Stimulated activated CD8-positive, alpha-beta memory T cell treated with anti-CD3 and anti-CD28 coated beads, Interleukin-2, amount 100 ng/mL, for 1 hour (primary cell): ENCODE measurements around the gene PTGDR.

ENCODE experiments used
- DNase-seq, 2 donors: peaks; one replicate each; pipeline ENCODE4 v3.0.0-alpha.2; 2020; ENCODE audit warnings: low read depth in 2 of 2

PTGDR gene

GRCh38 chr14:52267501-52268278 lies at the start of gene PTGDR:
Gene PTGDR, plus strand, starts transcription at chr14:52267698. Its CDS starts 117 bp downstream, at chr14:52267815.
- DNase-seq, result peak; percentile 24 to 35

- DNase-seq, result no peak
Measured at GRCh38 chr14:52219488-52220084, 47.9 kb upstream of the PTGDR start.

GRCh38 chr14:52220924-52221811 lies 46.3 kb upstream of the PTGDR start:
- no peak for DNase-seq

GRCh38 chr14:52222901-52223300 lies 44.6 kb upstream of the PTGDR start:
- DNase-seq, result no peak

- no peak for DNase-seq
Measured at GRCh38 chr14:52227619-52228222, 39.8 kb upstream of the PTGDR start.

- DNase-seq, result no peak
Measured at GRCh38 chr14:52233693-52234092, 33.8 kb upstream of the PTGDR start.

- no peak for DNase-seq
Measured at GRCh38 chr14:52235434-52235833, 32.1 kb upstream of the PTGDR start.

GRCh38 chr14:52235866-52236510 lies 31.5 kb upstream of the PTGDR start:
- no peak for DNase-seq

GRCh38 chr14:52238682-52239081 lies 28.8 kb upstream of the PTGDR start:
- no peak for DNase-seq

- no peak for DNase-seq
Measured at GRCh38 chr14:52240623-52241022, 26.9 kb upstream of the PTGDR start.

- DNase-seq, result no peak
Measured at GRCh38 chr14:52241087-52241793, 26.3 kb upstream of the PTGDR start.

GRCh38 chr14:52244328-52244727 lies 23.2 kb upstream of the PTGDR start:
- no peak for DNase-seq

GRCh38 chr14:52244997-52245396 lies 22.5 kb upstream of the PTGDR start:
- DNase-seq, result no peak

GRCh38 chr14:52248057-52248456 lies 19.4 kb upstream of the PTGDR start:
- DNase-seq, result no peak

GRCh38 chr14:52251724-52252123 lies 15.8 kb upstream of the PTGDR start:
- DNase-seq, result no peak

GRCh38 chr14:52253503-52253902 lies 14.0 kb upstream of the PTGDR start:
- no peak for DNase-seq

- no peak for DNase-seq
Measured at GRCh38 chr14:52254086-52254485, 13.4 kb upstream of the PTGDR start.

GRCh38 chr14:52258783-52259182 lies 8.7 kb upstream of the PTGDR start:
- DNase-seq, result no peak

- DNase-seq, result no peak
Measured at GRCh38 chr14:52259434-52259833, 8.1 kb upstream of the PTGDR start.

- DNase-seq, result no peak
Measured at GRCh38 chr14:52262600-52262999, 4.9 kb upstream of the PTGDR start.

GRCh38 chr14:52263190-52263589 lies 4.3 kb upstream of the PTGDR start:
- DNase-seq, result no peak
